ENCODE measurements around the gene CLASP1. TPM values are rescaled to one million over a fixed set of nuclear protein-coding genes. Genes with fewer than 3 reads are reported as not detected.
A peak's percentile ranks its signal among the peaks of the same experiment; 100 is the strongest.
"Not testable (repeated sequence)": the region's sequence is repeated elsewhere in the genome, so short reads cannot be mapped to it uniquely, and the experiment has no call there.

The CLASP1 gene
- total RNA-seq, 2 experiments from 2014 or later: 44.7 to 45.5 TPM

DNA sequence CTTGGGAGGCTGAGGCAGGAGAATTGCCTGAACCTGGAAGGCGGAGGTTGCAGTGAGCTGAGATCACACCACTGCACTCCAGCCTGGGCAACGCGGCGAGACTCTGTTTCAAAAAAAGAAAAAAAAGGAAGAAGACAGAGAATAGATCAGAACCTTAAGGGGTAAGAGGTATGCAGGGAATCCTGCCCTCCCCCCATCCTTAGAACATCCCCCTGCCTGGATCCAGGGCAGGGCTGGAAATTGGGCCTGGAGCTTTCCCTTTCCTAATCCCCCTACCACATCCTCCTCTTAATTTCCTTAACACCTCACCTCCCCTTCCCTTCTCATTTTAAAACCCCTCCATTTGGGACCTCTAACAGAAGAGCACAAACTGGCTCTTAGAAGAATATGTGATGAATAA is 62.1 kb downstream of the CLASP1 start:
- Mint-ChIP-seq H3K27me3 (no peaks in the 10 kb centered on the region), H3K27ac (no peak overlapping the region), H3K9me3 (no peaks in the 10 kb centered on the region), H3K4me3 (no peak overlapping the region), H3K4me1 (peaks cover 21% of the 10 kb centered on the region), H3K36me3 (peaks cover 4% of the 10 kb centered on the region)
- no peak for DNase-seq

DNA sequence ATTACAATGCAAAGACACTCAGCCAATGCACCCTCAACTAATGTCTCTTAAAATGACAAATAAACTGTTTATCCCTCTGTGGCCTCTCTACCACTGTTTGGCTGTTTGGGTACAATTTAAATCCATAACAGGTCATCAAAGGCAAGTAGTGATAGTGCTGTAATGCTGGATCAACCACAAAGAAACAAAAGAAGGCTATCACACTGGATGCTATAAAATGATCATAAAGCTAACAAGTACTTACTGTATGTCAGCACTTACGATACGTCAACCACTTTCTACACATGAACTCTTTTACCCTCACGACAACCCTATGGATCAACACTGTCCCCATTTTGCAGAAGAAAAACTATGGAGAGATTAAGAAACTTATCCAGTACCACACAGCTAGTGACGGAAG is 64.5 kb downstream of the CLASP1 start:
- Mint-ChIP-seq H3K36me3 (peaks cover 3% of the 10 kb centered on the region), H3K9me3 (no peaks in the 10 kb centered on the region), H3K27me3 (no peaks in the 10 kb centered on the region), H3K4me1 (peaks cover 19% of the 10 kb centered on the region), H3K27ac (no peak overlapping the region), H3K4me3 (no peak overlapping the region)
- DNase-seq: no peak

DNA sequence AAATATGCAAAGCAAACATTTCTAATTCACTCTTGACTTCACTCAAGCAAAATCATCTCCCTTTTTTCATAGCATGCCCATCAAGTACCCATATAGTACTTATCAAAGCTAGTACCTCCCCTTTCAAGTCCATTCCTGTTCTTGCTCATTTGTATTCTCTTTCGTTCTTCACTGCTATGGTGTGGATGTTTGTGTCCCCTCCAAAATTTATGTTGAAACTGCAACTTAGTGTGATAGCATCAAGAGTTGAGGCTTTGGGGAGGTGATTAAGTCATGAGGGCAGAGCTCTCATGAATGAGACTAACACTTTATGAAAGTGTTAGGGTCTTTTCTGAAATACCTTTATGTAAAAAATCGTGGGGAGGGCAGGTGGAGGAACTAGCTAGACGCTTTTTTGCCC is 65.7 kb downstream of the CLASP1 start:
- H3K36me3 Mint-ChIP-seq: peaks cover 5% of the 10 kb centered on the region
- no peak overlapping the region for H3K27ac Mint-ChIP-seq
- H3K4me3 Mint-ChIP-seq: no peak overlapping the region
- H3K9me3 Mint-ChIP-seq: no peaks in the 10 kb centered on the region
- DNase-seq: no peak
- no peaks in the 10 kb centered on the region for H3K27me3 Mint-ChIP-seq
- H3K4me1 Mint-ChIP-seq: peaks cover 22% of the 10 kb centered on the region

DNA sequence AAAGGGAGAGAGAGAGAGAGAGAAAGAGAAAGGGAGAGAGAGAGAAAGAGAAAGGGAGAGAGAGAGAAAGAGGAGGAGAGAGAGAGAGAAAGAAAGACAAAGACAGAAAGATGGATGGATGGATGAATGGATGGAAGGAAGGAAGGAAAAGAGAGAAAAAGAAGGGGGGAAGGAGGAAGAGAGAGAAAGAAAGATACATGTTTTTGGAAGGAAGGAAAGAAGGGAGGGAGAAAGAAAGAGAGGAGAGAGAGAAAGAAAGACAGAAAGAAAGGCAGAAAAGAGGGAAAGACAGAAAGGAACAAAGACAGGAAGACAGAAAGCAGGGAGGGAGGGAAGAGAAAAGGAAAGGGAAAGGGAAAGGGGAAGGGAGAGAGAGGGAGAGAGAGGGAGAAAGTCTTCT is 67.0 kb downstream of the CLASP1 start:
- Mint-ChIP-seq H3K9me3 (no peaks in the 10 kb centered on the region), H3K27ac (peak overlapping the region; percentile 34), H3K4me1 (peaks cover 26% of the 10 kb centered on the region), H3K4me3 (no peak overlapping the region), H3K27me3 (no peaks in the 10 kb centered on the region), H3K36me3 (peaks cover 3% of the 10 kb centered on the region)
- DNase-seq: no peak

DNA sequence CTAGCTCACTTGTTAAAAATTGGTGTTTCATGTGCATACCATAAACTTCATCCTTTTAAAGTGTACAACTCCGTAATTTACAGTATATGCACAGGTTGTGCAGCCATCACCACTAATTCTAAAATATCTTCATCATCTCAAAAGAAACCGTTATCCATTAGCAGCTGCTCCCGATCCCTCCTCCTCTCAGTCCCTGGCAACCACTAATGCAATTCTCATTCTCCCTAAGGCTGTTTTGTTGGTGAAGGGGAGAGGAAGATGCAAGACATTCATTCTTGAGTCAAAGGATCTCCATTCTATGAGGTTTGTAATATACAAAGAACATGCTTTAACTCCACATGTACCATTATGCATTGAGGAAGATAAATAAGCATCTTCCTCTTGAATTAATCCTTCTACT is 70.0 kb downstream of the CLASP1 start:
- H3K36me3 Mint-ChIP-seq: peaks cover 3% of the 10 kb centered on the region
- no peak overlapping the region for H3K4me3 Mint-ChIP-seq
- H3K27me3 Mint-ChIP-seq: no peaks in the 10 kb centered on the region
- H3K27ac Mint-ChIP-seq: no peak overlapping the region
- no peak for DNase-seq
- H3K9me3 Mint-ChIP-seq: no peaks in the 10 kb centered on the region
- H3K4me1 Mint-ChIP-seq: peaks cover 25% of the 10 kb centered on the region

DNA sequence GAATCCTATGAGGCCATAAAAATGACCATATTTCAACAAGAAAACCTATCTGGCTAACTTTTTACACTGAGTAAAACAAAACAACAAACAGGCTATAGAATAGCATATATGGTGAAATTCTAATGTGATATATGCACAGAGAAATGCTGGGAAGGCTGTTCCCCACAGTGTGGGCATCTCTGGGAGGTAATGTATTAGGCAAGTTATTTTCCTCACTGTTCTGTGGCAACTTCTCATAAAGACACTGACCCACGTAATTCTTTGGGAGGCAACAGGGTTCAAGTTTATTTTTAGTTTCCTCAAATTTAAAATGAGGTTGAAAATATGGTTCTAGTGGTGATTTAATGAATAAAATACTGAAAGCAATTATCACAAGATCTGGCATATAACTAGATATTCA is 71.9 kb downstream of the CLASP1 start:
- H3K4me1 Mint-ChIP-seq: peaks cover 21% of the 10 kb centered on the region
- H3K36me3 Mint-ChIP-seq: peaks cover 3% of the 10 kb centered on the region
- H3K27ac Mint-ChIP-seq: no peak overlapping the region
- no peaks in the 10 kb centered on the region for H3K27me3 Mint-ChIP-seq
- H3K9me3 Mint-ChIP-seq: no peaks in the 10 kb centered on the region
- DNase-seq: no peak
- H3K4me3 Mint-ChIP-seq: no peak overlapping the region

DNA sequence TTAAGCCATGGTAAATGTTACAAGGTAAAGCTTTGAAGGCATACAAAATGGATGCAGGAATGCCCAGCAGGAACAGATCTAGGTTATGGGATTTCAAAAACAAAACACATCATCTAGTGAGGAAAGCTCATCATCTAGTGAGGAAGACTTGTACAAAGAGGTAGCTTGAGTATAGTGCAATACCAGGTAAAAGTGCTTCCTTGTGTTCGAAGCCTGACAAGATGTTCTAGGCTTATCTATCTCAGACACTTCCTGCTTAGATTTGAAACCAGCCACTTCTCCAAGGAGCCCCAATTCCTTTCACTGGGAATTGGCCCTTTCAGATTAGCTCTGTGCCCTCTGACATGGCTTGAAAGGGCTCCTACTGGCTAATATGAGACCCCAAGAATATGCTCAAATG is 73.0 kb downstream of the CLASP1 start:
- Mint-ChIP-seq H3K27ac (no peak overlapping the region), H3K9me3 (no peaks in the 10 kb centered on the region), H3K4me3 (no peak overlapping the region), H3K4me1 (peaks cover 21% of the 10 kb centered on the region), H3K27me3 (no peaks in the 10 kb centered on the region), H3K36me3 (peaks cover 5% of the 10 kb centered on the region)
- DNase-seq: no peak

DNA sequence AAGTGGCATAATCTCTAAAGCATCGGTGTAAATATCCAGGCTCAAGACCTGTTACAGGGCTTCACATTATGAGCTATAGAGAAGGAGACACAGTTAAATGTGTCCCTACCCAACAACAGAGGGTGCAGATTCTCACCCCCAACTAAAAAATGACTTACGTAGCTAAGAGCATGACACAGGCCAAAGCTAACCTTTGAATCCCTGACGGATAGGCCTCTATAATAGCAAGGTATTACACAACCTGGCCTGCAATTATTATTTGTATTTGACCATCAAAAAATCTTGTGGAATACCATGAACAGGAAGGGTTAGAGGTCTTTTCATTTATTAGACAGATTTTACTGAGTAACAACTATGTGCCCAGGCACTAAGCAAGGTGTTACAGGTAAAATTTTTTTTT is 73.5 kb downstream of the CLASP1 start:
- Mint-ChIP-seq H3K27me3 (no peaks in the 10 kb centered on the region), H3K4me3 (no peak overlapping the region), H3K27ac (no peak overlapping the region), H3K9me3 (no peaks in the 10 kb centered on the region), H3K4me1 (peaks cover 19% of the 10 kb centered on the region), H3K36me3 (peaks cover 5% of the 10 kb centered on the region)
- DNase-seq: no peak

DNA sequence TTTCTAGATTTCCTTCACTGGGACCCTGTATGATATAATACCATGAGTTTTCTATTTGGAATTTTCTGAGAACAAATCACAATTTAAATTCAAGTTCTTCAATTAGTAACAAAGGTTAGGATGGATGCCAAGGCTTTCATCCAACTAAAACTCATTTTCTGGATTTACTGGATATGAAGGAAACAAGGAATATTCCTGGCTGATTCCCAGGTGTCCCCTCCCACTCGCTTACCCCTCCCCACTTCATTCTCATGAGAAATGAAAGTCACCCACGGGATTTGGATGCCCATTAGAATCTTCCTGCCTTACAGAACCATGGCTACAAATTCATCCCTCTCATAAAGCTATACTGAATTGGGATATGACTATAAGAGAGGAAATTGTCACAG is 78.6 kb downstream of the CLASP1 start:
- Mint-ChIP-seq H3K4me3 (no peak overlapping the region), H3K27ac (no peak overlapping the region), H3K4me1 (peaks cover 25% of the 10 kb centered on the region), H3K9me3 (no peaks in the 10 kb centered on the region), H3K27me3 (no peaks in the 10 kb centered on the region), H3K36me3 (peaks cover 3% of the 10 kb centered on the region)
- no peak for DNase-seq

DNA sequence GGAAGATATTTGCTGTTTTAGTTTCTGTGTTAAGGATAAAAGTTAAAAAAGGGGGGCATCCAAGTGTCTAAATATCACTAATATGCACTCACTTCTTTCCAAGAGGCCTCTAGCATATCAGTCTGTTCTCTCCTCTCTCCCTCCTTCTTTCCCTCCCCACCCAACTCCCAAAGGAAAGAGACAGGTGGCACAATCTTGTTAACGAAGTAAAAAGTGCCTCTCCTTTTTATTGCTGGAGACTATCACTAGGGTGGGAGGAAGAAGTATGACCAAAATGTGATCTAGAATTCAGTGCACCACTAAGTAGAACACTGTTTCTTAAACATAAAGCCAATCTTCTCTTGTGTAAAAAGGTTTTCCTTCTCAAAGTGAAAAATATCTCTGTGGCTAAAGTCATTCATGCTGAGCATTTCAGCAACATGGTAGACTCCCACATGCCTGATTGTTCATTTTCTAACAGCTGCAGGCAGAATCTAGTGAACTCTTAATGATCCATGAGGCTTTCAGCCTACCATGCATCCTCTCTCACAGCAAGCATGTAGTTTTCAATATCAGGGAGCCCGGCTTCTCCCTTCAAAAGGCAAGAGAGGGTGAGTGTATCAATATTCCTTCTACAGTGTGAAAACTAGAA is 79.1 kb downstream of the CLASP1 start:
- H3K27me3 Mint-ChIP-seq: no peaks in the 10 kb centered on the region
- DNase-seq: no peak

DNA sequence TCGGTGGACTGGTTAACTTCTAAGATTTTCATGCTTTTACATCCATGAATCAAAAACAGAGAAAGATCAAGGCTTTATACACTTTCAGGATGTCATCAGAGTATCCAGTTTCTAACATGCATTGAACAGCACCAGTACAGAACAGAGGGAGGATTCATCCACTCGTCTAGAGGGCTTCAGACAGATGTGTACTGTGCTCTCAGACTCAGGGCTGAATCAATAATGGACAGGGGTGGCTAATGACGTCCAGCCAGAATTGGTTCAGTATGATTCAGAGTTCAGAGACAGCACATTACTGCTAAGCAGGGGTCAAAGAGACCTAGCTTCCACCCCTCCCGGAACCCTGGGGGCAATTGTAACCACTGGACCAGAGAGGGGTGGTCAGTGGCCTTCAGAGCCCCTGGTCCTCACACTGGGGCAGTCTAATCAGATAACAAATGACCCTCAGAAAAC is 81.3 kb downstream of the CLASP1 start:
- no peaks in the 10 kb centered on the region for H3K27me3 Mint-ChIP-seq
- no peak overlapping the region for H3K4me3 Mint-ChIP-seq
- no peak for DNase-seq
- H3K27ac Mint-ChIP-seq: no peak overlapping the region
- H3K36me3 Mint-ChIP-seq: peaks cover 23% of the 10 kb centered on the region
- peaks cover 41% of the 10 kb centered on the region for H3K4me1 Mint-ChIP-seq
- H3K9me3 Mint-ChIP-seq: peaks cover 5% of the 10 kb centered on the region

More for the DNA sequence above, 79.1 kb downstream of the CLASP1 start:
- Mint-ChIP-seq H3K36me3 (peaks cover 5% of the 10 kb centered on the region), H3K4me3 (no peak overlapping the region), H3K9me3 (no peaks in the 10 kb centered on the region), H3K4me1 (peaks cover 29% of the 10 kb centered on the region), H3K27ac (no peak overlapping the region)

DNA sequence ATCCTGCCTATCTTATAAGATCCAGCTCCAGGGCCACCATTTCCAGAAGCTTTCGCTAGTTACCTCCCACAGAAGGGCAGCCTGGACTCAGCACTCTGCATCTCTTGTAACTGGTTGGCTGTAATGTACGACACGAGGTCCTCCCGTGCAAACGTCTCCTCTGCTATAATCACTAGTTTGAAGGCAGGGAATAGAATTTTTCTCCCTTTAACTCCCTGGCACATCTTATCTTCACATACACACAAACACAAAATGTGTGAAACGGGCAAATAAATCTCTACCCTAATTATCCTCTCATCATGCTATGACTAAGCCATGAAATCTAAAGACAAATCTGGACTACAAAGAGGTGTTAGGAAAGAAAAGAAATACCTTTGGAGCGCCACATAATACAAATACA is 81.8 kb downstream of the CLASP1 start:
- Mint-ChIP-seq H3K4me3 (no peak overlapping the region), H3K27me3 (no peaks in the 10 kb centered on the region), H3K27ac (no peak overlapping the region), H3K4me1 (peaks cover 45% of the 10 kb centered on the region), H3K36me3 (peaks cover 24% of the 10 kb centered on the region), H3K9me3 (peaks cover 5% of the 10 kb centered on the region)
- no peak for DNase-seq

DNA sequence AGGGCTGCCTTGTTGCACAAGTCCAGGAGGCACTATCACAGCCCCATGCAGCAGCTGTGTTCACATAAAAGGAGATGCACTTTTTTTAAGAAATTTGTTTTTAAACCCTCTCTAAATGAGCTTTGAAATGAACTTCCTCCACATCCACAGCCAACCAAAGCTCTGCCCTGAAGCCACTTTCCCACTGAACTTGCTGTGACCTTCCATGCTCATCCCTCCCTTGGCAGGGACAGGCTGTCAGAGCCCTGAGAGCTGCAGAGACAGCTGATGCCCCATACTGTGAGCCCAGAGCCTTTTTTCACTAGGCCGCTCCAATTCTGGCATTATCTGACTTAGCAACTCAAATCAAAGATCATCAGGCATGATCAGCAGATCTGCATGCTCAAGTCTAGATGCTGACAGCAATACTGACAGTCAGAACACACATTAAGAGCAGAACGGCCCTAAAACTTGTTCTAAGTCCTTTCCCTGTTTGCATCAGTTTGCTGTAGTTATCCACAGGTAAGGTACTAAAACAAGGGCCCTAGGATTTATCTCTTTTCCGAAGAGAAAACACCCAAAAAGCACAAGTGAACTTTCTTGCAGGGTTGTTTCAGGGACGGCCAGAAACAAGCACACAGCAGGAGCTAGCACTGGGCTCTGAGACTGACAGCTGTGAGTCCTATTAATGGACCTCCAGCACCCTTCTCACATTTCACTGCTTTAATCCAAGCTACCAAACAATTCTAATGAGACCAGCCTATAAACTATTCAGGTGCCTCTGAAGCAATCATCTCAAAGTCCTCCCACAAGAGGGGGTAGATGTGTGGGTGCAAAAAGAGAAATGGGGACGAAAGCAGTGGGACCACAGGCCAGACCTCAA is 83.6 kb downstream of the CLASP1 start:
- Mint-ChIP-seq H3K4me3 (no peak overlapping the region), H3K9me3 (peaks cover 5% of the 10 kb centered on the region), H3K4me1 (peaks cover 56% of the 10 kb centered on the region), H3K27me3 (no peaks in the 10 kb centered on the region), H3K36me3 (peaks cover 21% of the 10 kb centered on the region), H3K27ac (peak overlapping the region; percentile 2)
- DNase-seq: no peak

DNA sequence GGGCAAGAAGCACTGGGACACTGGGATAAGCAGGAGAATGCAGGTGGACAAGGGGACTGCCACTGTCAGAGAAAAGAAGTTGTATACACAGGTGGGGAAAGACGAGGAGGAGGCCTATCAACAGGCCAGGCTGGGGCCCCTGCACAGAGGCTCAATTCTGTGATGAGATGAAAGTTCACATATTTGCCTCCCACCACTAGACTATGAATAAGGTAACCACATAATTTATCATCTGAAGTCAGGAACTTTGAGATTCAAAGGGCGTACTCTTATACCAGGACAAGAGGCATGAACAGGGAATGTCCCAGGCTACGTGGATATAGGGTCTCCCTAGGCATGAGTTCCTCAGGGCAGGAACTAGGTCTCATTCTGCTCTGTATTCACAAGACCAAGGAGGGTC is 84.4 kb downstream of the CLASP1 start:
- Mint-ChIP-seq H3K36me3 (peaks cover 21% of the 10 kb centered on the region), H3K4me3 (no peak overlapping the region)

DNA sequence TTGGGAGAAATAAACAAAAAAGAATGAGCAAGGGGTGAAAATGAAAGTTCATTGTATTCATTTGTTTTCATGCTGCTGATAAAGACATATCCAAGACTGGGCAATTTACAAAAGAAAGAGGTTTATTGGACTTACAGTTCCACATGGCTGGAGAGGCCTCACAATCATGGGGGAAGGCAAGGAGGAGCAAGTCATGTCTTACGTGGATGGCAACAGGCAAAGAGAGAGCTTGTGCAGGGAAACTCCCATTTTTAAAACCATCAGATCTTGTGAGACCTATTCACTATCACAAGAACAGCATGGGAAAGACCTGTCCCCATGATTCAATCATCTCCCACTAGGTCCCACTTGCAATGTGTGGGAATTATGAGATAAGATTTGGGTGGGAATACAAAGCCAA is 85.5 kb downstream of the CLASP1 start:
- H3K9me3 Mint-ChIP-seq, H3K27me3 Mint-ChIP-seq, H3K27ac Mint-ChIP-seq, DNase-seq, H3K4me3 Mint-ChIP-seq: not testable (repeated sequence)
- Mint-ChIP-seq H3K36me3 (peaks cover 21% of the 10 kb centered on the region), H3K4me1 (peaks cover 58% of the 10 kb centered on the region)

More for the DNA sequence above, 84.4 kb downstream of the CLASP1 start:
- Mint-ChIP-seq H3K27ac (no peak overlapping the region), H3K9me3 (peaks cover 5% of the 10 kb centered on the region), H3K4me1 (peaks cover 56% of the 10 kb centered on the region), H3K27me3 (no peaks in the 10 kb centered on the region)
- no peak for DNase-seq

Data from activated naive CD8-positive, alpha-beta T cell treated with anti-CD3 and anti-CD28 coated beads for 36 hours (primary cell).